Cortex of kidney (tissue), 1 donor: ENCODE measurements around the gene PIPOX.
"Not testable (repeated sequence)": the region's sequence is repeated elsewhere in the genome, so short reads cannot be mapped to it uniquely, and the experiment has no call there.

Experiments
- DNase-seq: peaks from one replicate; lab custom pipeline; 2025; lab: John Stamatoyannopoulos, UW

Gene PIPOX

GRCh38 chr17:29076722-29077121, 33.8 kb downstream of the PIPOX start:
- DNase-seq: no peak

GRCh38 chr17:29077320-29077719, 34.4 kb downstream of the PIPOX start:
- no peak for DNase-seq

GRCh38 chr17:29078183-29079045, 35.5 kb downstream of the PIPOX start:
- DNase-seq: no peak

GRCh38 chr17:29079433-29079832, 36.5 kb downstream of the PIPOX start:
- DNase-seq: no peak

- no peak for DNase-seq
Observed at GRCh38 chr17:29079887-29080286, 36.9 kb downstream of the PIPOX start.

GRCh38 chr17:29080323-29080722, 37.4 kb downstream of the PIPOX start:
- no peak for DNase-seq

- no peak for DNase-seq
Observed at GRCh38 chr17:29080965-29081364, 38.0 kb downstream of the PIPOX start.

- no peak for DNase-seq
Observed at GRCh38 chr17:29084541-29085146, 41.7 kb downstream of the PIPOX start.

- no peak for DNase-seq
Observed at GRCh38 chr17:29085223-29085622, 42.3 kb downstream of the PIPOX start.

- DNase-seq: no peak
Observed at GRCh38 chr17:29086628-29087332, 43.8 kb downstream of the PIPOX start.

- not testable (repeated sequence) for DNase-seq
Observed at GRCh38 chr17:29088782-29089181, 45.8 kb downstream of the PIPOX start.

GRCh38 chr17:29089601-29090044, 46.7 kb downstream of the PIPOX start:
- DNase-seq: no peak

- DNase-seq: no peak
Observed at GRCh38 chr17:29090108-29090507, 47.2 kb downstream of the PIPOX start.

- DNase-seq: no peak
Observed at GRCh38 chr17:29090750-29091605, 48.0 kb downstream of the PIPOX start.

- DNase-seq: no peak
Observed at GRCh38 chr17:29091606-29092289, 48.8 kb downstream of the PIPOX start.

- DNase-seq: no peak
Observed at GRCh38 chr17:29093090-29093871, 50.3 kb downstream of the PIPOX start.

- DNase-seq: no peak
Observed at GRCh38 chr17:29094101-29094708, 51.3 kb downstream of the PIPOX start.

GRCh38 chr17:29095439-29095838, 52.5 kb downstream of the PIPOX start:
- DNase-seq: no peak

GRCh38 chr17:29096094-29096493, 53.2 kb downstream of the PIPOX start:
- no peak for DNase-seq

GRCh38 chr17:29099527-29099926, 56.6 kb downstream of the PIPOX start:
- no peak for DNase-seq
